Transverse colon (tissue), 4 donors: ENCODE measurements around the gene ADAMTS19. TPM values are rescaled to one million over a fixed set of nuclear protein-coding genes. Genes with fewer than 3 reads are reported as not detected.

Experiments
- DNase-seq: peaks from one replicate; pipeline ENCODE4 v3.0.0-alpha.2; 2019
- H3K27ac ChIP-seq, 4 donors: fragments of 200-600 bp; sonication (generic); 2 replicates each; pipeline ENCODE4 v1.5.1; 2016 to 2018; ENCODE audit warnings: inconsistent platforms in 4 of 4
- H3K27me3 ChIP-seq: fragments of 200-600 bp; sonication (generic); 2 replicates; pipeline ENCODE4 v1.5.1; 2017; ENCODE audit warnings: inconsistent platforms
- H3K36me3 ChIP-seq, 4 donors: fragments of 200-600 bp; sonication (generic); 2 replicates each; pipeline ENCODE4 v1.5.1; 2017 to 2019; ENCODE audit warnings: inconsistent platforms in 4 of 4
- H3K4me1 ChIP-seq, 4 donors: fragments of 200-600 bp; sonication (generic); 2 replicates each; pipeline ENCODE4 v1.5.1; 2017 to 2020; ENCODE audit warnings: inconsistent platforms in 4 of 4
- H3K4me3 ChIP-seq, 4 donors: fragments of 200-600 bp; sonication (generic); 1 replicate in 1 of 4; 2 replicates in 3 of 4; pipeline versions ENCODE4 v1.5.1 to v1.6.1; 2017 to 2019; ENCODE audit warnings: inconsistent platforms in 4 of 4
- H3K9me3 ChIP-seq, 2 donors: fragments of 200-600 bp; sonication (generic); 2 replicates each; pipeline ENCODE4 v1.5.1; 2017 to 2019; ENCODE audit warnings: inconsistent platforms in 2 of 2
- CTCF ChIP-seq, 5 experiments: fragments of 200-600 bp in 3 of 5; fragments of 450-650 bp in 2 of 5; sonication (generic) in 3 of 5; IDR thresholded peaks; 1 replicate in 2 of 5; 2 replicates in 3 of 5; pipeline ENCODE4 v1.5.1; 2016 to 2017; ENCODE audit warnings: antibody characterized with exemption in 5 of 5, inconsistent platforms in 3 of 5, mild to moderate bottlenecking in 2 of 5, moderate library complexity in 1 of 5
- EP300 ChIP-seq: sonication (generic); formaldehyde crosslinking; IDR thresholded peaks from one replicate; pipeline ENCODE4 v1.6.1; 2017; ENCODE audit warnings: antibody characterized with exemption, low read depth
- POLR2A ChIP-seq: fragments of 450-650 bp; IDR thresholded peaks from one replicate; pipeline ENCODE4 v1.6.1; 2016; ENCODE audit warnings: antibody characterized with exemption, mild to moderate bottlenecking, moderate library complexity
- POLR2AphosphoS5 ChIP-seq, 3 donors: sonication (generic); formaldehyde crosslinking; IDR thresholded peaks; one replicate each; pipeline ENCODE4 v1.6.1; 2016; ENCODE audit warnings: antibody characterized with exemption in 3 of 3
- WGBS, 2 donors: methylation state at CpG; one replicate each; pipeline ENCODE4 v1.1.5; 2018; ENCODE audit warnings: low coverage in 1 of 2; 5-methylcytosine and 5-hydroxymethylcytosine counted together
- in situ Hi-C, 4 donors: fragments of 200-750 bp; cut with MboI; loops; one replicate each; pipeline versions ENCODE4 v1.15.0 to v1.15.1; 2017; ENCODE audit warnings: low sequenced_read_pairs in 3 of 4, low pct_ligation_motif_present in 1 of 4, low pct_unique_long_range_greater_than_20kb in 1 of 4
- intact Hi-C: fragments of 100-400 bp; cut with DNase I; formaldehyde crosslinking; loops from one replicate; pipeline ENCODE4 v1.15.1; 2023; ENCODE audit warnings: low total_unique reads
- total RNA-seq, 4 donors: library from RNA; depleted of rRNA; stranded (reverse); fragments of >200 nt; gene quantifications; one replicate each; pipeline ENCODE4 v1.1.0, GENCODE V29; 2016

Gene ADAMTS19
- total RNA-seq, 4 donors from 2014 or later, result 0.16 to 0.96 TPM; not detected in 2

- Histone ChIP-seq H3K4me3 (no peak overlapping the region), H3K27me3 (no peaks in the 10 kb centered on the region), H3K36me3 (no peaks in the 10 kb centered on the region), H3K27ac (no peak overlapping the region), H3K9me3 (no peaks in the 10 kb centered on the region), H3K4me1 (no peaks in the 10 kb centered on the region)
- intact Hi-C loops, result no loop called here
- in situ Hi-C loops, result no loop called here
- no peak for TF ChIP-seq POLR2A
- WGBS, 2 donors, result 33 to 50% methylated on average over 1 of the region's 1 CpG
- no peak for DNase-seq
Observed at GRCh38 chr5:129716235-129716634, 256.1 kb downstream of the ADAMTS19 start.

- no peaks in the 10 kb centered on the region for H3K9me3 ChIP-seq
- WGBS, 2 donors, result 74 to 77% methylated on average over 5 of the region's 5 CpGs
- no peaks in the 10 kb centered on the region for H3K4me1 ChIP-seq
- no peaks in the 10 kb centered on the region for H3K27me3 ChIP-seq
- no peak overlapping the region for H3K4me3 ChIP-seq
- H3K36me3 ChIP-seq, result no peaks in the 10 kb centered on the region
- TF ChIP-seq EP300 (no peak), POLR2A (no peak), POLR2AphosphoS5 (IDR thresholded peaks at IDR 0.05) (no peak), CTCF (IDR thresholded peaks at IDR 0.05) (no peak)
- in situ Hi-C loops, result no loop called here
- no peak for DNase-seq
- H3K27ac ChIP-seq, result no peak overlapping the region
- intact Hi-C loops, result no loop called here
Observed at GRCh38 chr5:129716651-129717050, 256.6 kb downstream of the ADAMTS19 start.

GRCh38 chr5:129717751-129718310 lies 257.7 kb downstream of the ADAMTS19 start:
- intact Hi-C loops (no loop called here), in situ Hi-C loops (no loop called here)
- H3K4me1 ChIP-seq, result no peaks in the 10 kb centered on the region
- H3K27me3 ChIP-seq, result no peaks in the 10 kb centered on the region
- H3K4me3 ChIP-seq, result no peak overlapping the region
- no peak overlapping the region for H3K27ac ChIP-seq
- no peaks in the 10 kb centered on the region for H3K9me3 ChIP-seq
- no peaks in the 10 kb centered on the region for H3K36me3 ChIP-seq
- no peak for DNase-seq
- TF ChIP-seq POLR2AphosphoS5 (IDR thresholded peaks at IDR 0.05) (no peak), EP300 (no peak), CTCF (IDR thresholded peaks at IDR 0.05) (no peak), POLR2A (no peak)

- TF ChIP-seq EP300 (no peak), CTCF (IDR thresholded peaks at IDR 0.05) (no peak), POLR2AphosphoS5 (IDR thresholded peaks at IDR 0.05) (no peak), POLR2A (no peak)
- H3K4me1 ChIP-seq, result no peaks in the 10 kb centered on the region
- H3K27me3 ChIP-seq, result no peaks in the 10 kb centered on the region
- WGBS, 2 donors, result 86 to 89% methylated on average over 1 of the region's 1 CpG
- no peak for DNase-seq
- H3K4me3 ChIP-seq, result no peak overlapping the region
- H3K9me3 ChIP-seq, result no peaks in the 10 kb centered on the region
- no peak overlapping the region for H3K27ac ChIP-seq
- no peaks in the 10 kb centered on the region for H3K36me3 ChIP-seq
- intact Hi-C loops (no loop called here), in situ Hi-C loops (no loop called here)
Observed at GRCh38 chr5:129718471-129719090, 258.5 kb downstream of the ADAMTS19 start.

GRCh38 chr5:129724222-129724621 lies 264.1 kb downstream of the ADAMTS19 start:
- no peak for TF ChIP-seq EP300
- TF ChIP-seq POLR2AphosphoS5 (IDR thresholded peaks at IDR 0.05), result no peak
- no peak for TF ChIP-seq POLR2A
- TF ChIP-seq CTCF (IDR thresholded peaks at IDR 0.05), result no peak
- no peaks in the 10 kb centered on the region for H3K4me1 ChIP-seq
- in situ Hi-C loops (no loop called here), intact Hi-C loops (no loop called here)
- H3K9me3 ChIP-seq, result no peaks in the 10 kb centered on the region
- H3K27me3 ChIP-seq, result no peaks in the 10 kb centered on the region
- no peak for DNase-seq
- no peak overlapping the region for H3K4me3 ChIP-seq
- 28 to 35% methylated on average over 2 of the region's 2 CpGs for WGBS, 2 donors
- no peaks in the 10 kb centered on the region for H3K36me3 ChIP-seq
- H3K27ac ChIP-seq, result no peak overlapping the region
